Measurements from ENCODE around the gene MMP24OS.
"Not testable (repeated sequence)": the region's sequence is repeated elsewhere in the genome, so short reads cannot be mapped to it uniquely, and the experiment has no call there.

Gene MMP24OS

GRCh38 chr20:35253010-35253409 lies 24.9 kb downstream of the MMP24OS start:
- no peaks in the 10 kb centered on the region for H3K27me3 ChIP-seq (ENCODE audit: low read depth, low read length)
- H3K4me1 ChIP-seq (ENCODE audit: control insufficient read depth in 1 of 2, insufficient read depth in 2 of 2, low read length in 2 of 2) = no peaks in the 10 kb centered on the region
- H3K9me3 ChIP-seq (ENCODE audit: control insufficient read depth in 1 of 2, low read length in 2 of 2) = no peaks in the 10 kb centered on the region
- H3K36me3 ChIP-seq (ENCODE audit: control insufficient read depth in 1 of 2, insufficient read depth in 2 of 2, low read length in 2 of 2) = peaks cover 0 to 5% of the 10 kb centered on the region in 2 donors
- H3K4me3 ChIP-seq (ENCODE audit: low read depth in 1 of 2, low read length in 2 of 2) = no peak overlapping the region
- no peak overlapping the region for H3K27ac ChIP-seq (ENCODE audit: low read length)

DNA sequence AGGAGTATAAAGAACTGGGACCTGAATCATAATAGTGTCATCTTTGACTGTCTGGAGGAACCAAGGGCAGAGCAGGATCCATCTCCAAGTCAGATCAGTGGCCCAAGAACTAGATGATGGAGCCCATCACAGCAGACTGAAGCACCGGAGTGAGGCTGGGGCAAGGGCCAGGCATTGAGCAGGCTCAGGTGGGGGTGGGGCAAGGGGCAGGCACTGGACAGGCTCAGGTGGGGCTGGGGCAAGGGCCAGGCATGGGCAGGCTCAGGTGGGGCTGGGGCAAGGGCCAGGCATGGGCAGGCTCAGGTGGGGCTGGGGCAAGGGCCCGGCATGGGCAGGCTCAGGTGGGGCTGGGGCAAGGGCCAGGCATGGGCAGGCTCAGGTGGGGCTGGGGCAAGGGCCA lies 25.3 kb downstream of the MMP24OS start:
- H3K27me3 ChIP-seq (ENCODE audit: low read depth, low read length); H3K27ac ChIP-seq (ENCODE audit: low read length); H3K9me3 ChIP-seq (ENCODE audit: control insufficient read depth in 1 of 2, low read length in 2 of 2); H3K4me1 ChIP-seq (ENCODE audit: control insufficient read depth in 1 of 2, insufficient read depth in 2 of 2, low read length in 2 of 2); H3K36me3 ChIP-seq (ENCODE audit: control insufficient read depth in 1 of 2, insufficient read depth in 2 of 2, low read length in 2 of 2); H3K4me3 ChIP-seq (ENCODE audit: low read depth in 1 of 2, low read length in 2 of 2): not testable (repeated sequence)

GRCh38 chr20:35252037-35252461 lies 25.9 kb downstream of the MMP24OS start:
- H3K9me3 ChIP-seq (ENCODE audit: control insufficient read depth in 1 of 2, low read length in 2 of 2) = no peaks in the 10 kb centered on the region
- H3K4me3 ChIP-seq (ENCODE audit: low read depth in 1 of 2, low read length in 2 of 2) = no peak overlapping the region
- H3K27me3 ChIP-seq (ENCODE audit: low read depth, low read length) = no peaks in the 10 kb centered on the region
- H3K4me1 ChIP-seq (ENCODE audit: control insufficient read depth in 1 of 2, insufficient read depth in 2 of 2, low read length in 2 of 2) = no peaks in the 10 kb centered on the region
- H3K27ac ChIP-seq (ENCODE audit: low read length) = no peak overlapping the region
- peaks cover 0 to 11% of the 10 kb centered on the region in 2 donors for H3K36me3 ChIP-seq (ENCODE audit: control insufficient read depth in 1 of 2, insufficient read depth in 2 of 2, low read length in 2 of 2)

GRCh38 chr20:35251613-35251940 lies 26.3 kb downstream of the MMP24OS start:
- H3K27me3 ChIP-seq (ENCODE audit: low read depth, low read length) = no peaks in the 10 kb centered on the region
- H3K4me1 ChIP-seq (ENCODE audit: control insufficient read depth in 1 of 2, insufficient read depth in 2 of 2, low read length in 2 of 2) = no peaks in the 10 kb centered on the region
- no peaks in the 10 kb centered on the region for H3K9me3 ChIP-seq (ENCODE audit: control insufficient read depth in 1 of 2, low read length in 2 of 2)
- no peak overlapping the region for H3K27ac ChIP-seq (ENCODE audit: low read length)
- no peak overlapping the region for H3K4me3 ChIP-seq (ENCODE audit: low read depth in 1 of 2, low read length in 2 of 2)
- peaks cover 0 to 11% of the 10 kb centered on the region in 2 donors for H3K36me3 ChIP-seq (ENCODE audit: control insufficient read depth in 1 of 2, insufficient read depth in 2 of 2, low read length in 2 of 2)

GRCh38 chr20:35248641-35249475 lies 29.1 kb downstream of the MMP24OS start:
- peaks cover 0 to 6% of the 10 kb centered on the region in 2 donors for H3K36me3 ChIP-seq (ENCODE audit: control insufficient read depth in 1 of 2, insufficient read depth in 2 of 2, low read length in 2 of 2)
- no peak overlapping the region for H3K4me3 ChIP-seq (ENCODE audit: low read depth in 1 of 2, low read length in 2 of 2)
- no peaks in the 10 kb centered on the region for H3K9me3 ChIP-seq (ENCODE audit: control insufficient read depth in 1 of 2, low read length in 2 of 2)
- H3K4me1 ChIP-seq (ENCODE audit: control insufficient read depth in 1 of 2, insufficient read depth in 2 of 2, low read length in 2 of 2) = no peaks in the 10 kb centered on the region
- H3K27me3 ChIP-seq (ENCODE audit: low read depth, low read length) = no peaks in the 10 kb centered on the region
- H3K27ac ChIP-seq (ENCODE audit: low read length) = no peak overlapping the region

DNA sequence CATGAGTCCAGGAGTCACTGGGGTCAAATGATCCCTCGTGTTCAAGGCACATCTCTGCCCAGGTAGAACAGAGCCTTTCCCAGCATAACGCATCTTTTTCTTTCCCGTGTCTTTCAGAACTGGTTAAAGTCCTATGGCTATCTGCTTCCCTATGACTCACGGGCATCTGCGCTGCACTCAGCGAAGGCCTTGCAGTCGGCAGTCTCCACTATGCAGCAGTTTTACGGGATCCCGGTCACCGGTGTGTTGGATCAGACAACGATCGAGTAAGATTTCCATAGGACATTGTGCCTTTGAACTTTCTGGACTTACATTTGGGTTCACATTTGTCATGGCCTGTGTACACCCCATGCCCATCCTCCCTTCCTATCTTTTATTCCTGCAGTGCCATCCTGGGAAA lies 31.2 kb downstream of the MMP24OS start:
- Histone ChIP-seq H3K27ac (ENCODE audit: low read length) (no peak overlapping the region), H3K4me3 (ENCODE audit: low read depth in 1 of 2, low read length in 2 of 2) (no peak overlapping the region), H3K4me1 (ENCODE audit: control insufficient read depth in 1 of 2, insufficient read depth in 2 of 2, low read length in 2 of 2) (no peaks in the 10 kb centered on the region), H3K27me3 (ENCODE audit: low read depth, low read length) (no peaks in the 10 kb centered on the region), H3K9me3 (ENCODE audit: control insufficient read depth in 1 of 2, low read length in 2 of 2) (no peaks in the 10 kb centered on the region), H3K36me3 (ENCODE audit: control insufficient read depth in 1 of 2, insufficient read depth in 2 of 2, low read length in 2 of 2) (peaks cover 0 to 6% of the 10 kb centered on the region in 2 donors)

- Histone ChIP-seq H3K27me3 (ENCODE audit: low read depth, low read length) (no peaks in the 10 kb centered on the region), H3K36me3 (ENCODE audit: control insufficient read depth in 1 of 2, insufficient read depth in 2 of 2, low read length in 2 of 2) (peaks cover 0 to 6% of the 10 kb centered on the region in 2 donors), H3K4me1 (ENCODE audit: control insufficient read depth in 1 of 2, insufficient read depth in 2 of 2, low read length in 2 of 2) (no peaks in the 10 kb centered on the region), H3K27ac (ENCODE audit: low read length) (no peak overlapping the region), H3K9me3 (ENCODE audit: control insufficient read depth in 1 of 2, low read length in 2 of 2) (no peaks in the 10 kb centered on the region), H3K4me3 (ENCODE audit: low read depth in 1 of 2, low read length in 2 of 2) (no peak overlapping the region)
These were observed 33.9 kb downstream of the MMP24OS start for GRCh38 chr20:35243986-35244385.

DNA sequence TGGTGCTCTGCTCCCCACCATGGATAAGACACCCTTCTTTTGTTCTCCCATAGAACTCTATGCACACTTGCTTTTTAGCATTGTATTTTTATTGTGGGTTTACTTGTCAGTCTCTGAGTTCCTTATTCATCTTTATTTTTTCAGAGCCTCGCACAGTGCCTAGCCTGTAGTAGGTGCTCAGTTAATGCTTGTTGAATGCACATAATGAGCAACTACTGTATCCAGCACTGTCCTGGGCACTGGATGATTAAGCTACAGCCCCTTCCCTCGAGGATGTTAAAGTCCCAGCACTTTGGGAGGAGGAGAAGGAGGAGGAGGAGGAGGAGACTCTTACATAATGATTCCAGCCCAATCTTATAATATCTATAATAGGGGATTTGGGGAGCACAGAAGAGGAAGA lies 34.6 kb downstream of the MMP24OS start:
- Histone ChIP-seq H3K27me3 (ENCODE audit: low read depth, low read length) (no peaks in the 10 kb centered on the region), H3K4me1 (ENCODE audit: control insufficient read depth in 1 of 2, insufficient read depth in 2 of 2, low read length in 2 of 2) (no peaks in the 10 kb centered on the region), H3K4me3 (ENCODE audit: low read depth in 1 of 2, low read length in 2 of 2) (no peak overlapping the region), H3K36me3 (ENCODE audit: control insufficient read depth in 1 of 2, insufficient read depth in 2 of 2, low read length in 2 of 2) (peaks cover 0 to 6% of the 10 kb centered on the region in 2 donors), H3K9me3 (ENCODE audit: control insufficient read depth in 1 of 2, low read length in 2 of 2) (no peaks in the 10 kb centered on the region), H3K27ac (ENCODE audit: low read length) (no peak overlapping the region)

DNA sequence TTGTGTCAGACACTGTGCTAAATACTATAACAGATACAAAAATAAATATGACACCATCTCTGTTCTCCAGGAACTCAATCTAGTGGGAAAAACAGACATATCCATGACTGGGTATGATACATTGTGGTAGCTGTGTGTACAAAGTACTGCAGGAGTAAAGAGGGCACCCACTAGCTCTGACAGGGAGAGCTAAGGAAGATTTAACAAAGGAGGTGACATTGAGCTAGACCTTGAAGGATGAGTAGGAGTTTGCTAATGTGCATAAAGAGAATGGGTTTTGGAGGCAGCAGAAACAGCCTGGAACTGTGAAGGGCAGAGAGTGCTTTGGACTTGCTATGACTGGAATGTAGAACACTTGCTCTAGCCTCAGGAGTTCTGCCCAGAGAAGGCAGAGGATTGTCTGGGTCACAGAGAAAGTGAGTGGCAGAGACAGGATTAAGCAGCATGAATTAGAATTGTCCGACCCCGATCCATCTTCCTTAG lies 37.1 kb downstream of the MMP24OS start:
- Histone ChIP-seq H3K4me1 (ENCODE audit: control insufficient read depth in 1 of 2, insufficient read depth in 2 of 2, low read length in 2 of 2) (no peaks in the 10 kb centered on the region), H3K4me3 (ENCODE audit: low read depth in 1 of 2, low read length in 2 of 2) (no peak overlapping the region), H3K9me3 (ENCODE audit: control insufficient read depth in 1 of 2, low read length in 2 of 2) (no peaks in the 10 kb centered on the region), H3K27ac (ENCODE audit: low read length) (no peak overlapping the region), H3K27me3 (ENCODE audit: low read depth, low read length) (no peaks in the 10 kb centered on the region), H3K36me3 (ENCODE audit: control insufficient read depth in 1 of 2, insufficient read depth in 2 of 2, low read length in 2 of 2) (peaks cover 0 to 6% of the 10 kb centered on the region in 2 donors)

DNA sequence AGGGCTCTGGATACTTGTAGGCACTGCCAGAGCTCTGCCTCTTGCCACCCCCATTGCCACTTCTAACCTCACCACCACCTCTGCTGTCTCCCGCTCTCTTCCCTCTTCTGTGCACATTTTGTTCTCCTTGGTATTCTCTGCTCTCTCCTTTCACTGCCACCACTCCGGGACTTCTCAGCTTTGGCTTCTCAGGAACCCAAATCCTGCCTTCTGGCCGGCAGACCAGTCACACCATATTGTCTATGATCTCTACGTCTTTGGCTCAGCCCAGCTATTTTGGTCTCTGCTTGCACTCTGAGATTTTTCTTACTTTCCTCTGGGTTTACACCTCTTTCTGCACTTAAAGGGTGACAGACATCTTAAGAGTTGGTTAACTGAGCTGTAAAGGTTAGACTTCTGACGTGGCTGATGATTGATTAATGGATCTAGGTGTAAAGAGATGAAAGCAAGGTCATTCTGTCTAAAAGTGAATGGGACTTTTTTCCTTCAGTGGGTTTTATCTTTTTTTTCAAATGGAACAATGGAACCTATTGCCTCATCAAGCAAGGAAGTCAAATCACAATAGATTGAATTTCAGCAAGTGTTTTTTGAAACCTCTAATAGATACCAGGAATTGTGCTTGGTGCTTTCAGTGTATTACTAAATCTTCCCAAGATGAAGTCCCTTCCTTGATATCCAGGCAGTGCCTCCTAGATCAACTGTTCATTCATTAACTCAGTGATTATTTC lies 37.7 kb downstream of the MMP24OS start:
- Histone ChIP-seq H3K9me3 (ENCODE audit: control insufficient read depth in 1 of 2, low read length in 2 of 2) (no peaks in the 10 kb centered on the region), H3K4me1 (ENCODE audit: control insufficient read depth in 1 of 2, insufficient read depth in 2 of 2, low read length in 2 of 2) (no peaks in the 10 kb centered on the region), H3K27me3 (ENCODE audit: low read depth, low read length) (no peaks in the 10 kb centered on the region), H3K36me3 (ENCODE audit: control insufficient read depth in 1 of 2, insufficient read depth in 2 of 2, low read length in 2 of 2) (peaks cover 0 to 6% of the 10 kb centered on the region in 2 donors), H3K4me3 (ENCODE audit: low read depth in 1 of 2, low read length in 2 of 2) (no peak overlapping the region), H3K27ac (ENCODE audit: low read length) (no peak overlapping the region)

DNA sequence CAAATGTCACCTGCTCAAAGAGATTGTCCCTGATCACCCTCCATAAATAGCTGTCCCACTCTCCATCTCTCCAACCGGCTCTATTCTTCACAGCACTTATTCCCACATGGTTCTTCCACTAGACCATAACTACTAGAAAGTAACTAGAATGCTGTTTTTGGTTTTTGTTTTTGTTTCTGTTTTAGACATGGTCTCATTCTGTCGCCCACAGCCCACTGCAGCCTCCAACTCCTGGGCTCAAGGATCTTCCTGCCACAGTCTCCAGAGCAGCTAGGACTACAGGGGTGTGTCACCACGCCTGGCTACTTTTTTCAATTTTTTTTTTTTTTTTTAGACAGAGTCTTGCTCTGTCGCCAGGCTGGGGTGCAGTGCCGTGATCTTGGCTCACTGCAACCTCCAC lies 39.2 kb downstream of the MMP24OS start:
- no peaks in the 10 kb centered on the region for H3K4me1 ChIP-seq (ENCODE audit: control insufficient read depth in 1 of 2, insufficient read depth in 2 of 2, low read length in 2 of 2)
- H3K27ac ChIP-seq (ENCODE audit: low read length) = no peak overlapping the region
- H3K36me3 ChIP-seq (ENCODE audit: control insufficient read depth in 1 of 2, insufficient read depth in 2 of 2, low read length in 2 of 2) = peaks cover 0 to 14% of the 10 kb centered on the region in 2 donors
- H3K27me3 ChIP-seq (ENCODE audit: low read depth, low read length) = no peaks in the 10 kb centered on the region
- no peak overlapping the region for H3K4me3 ChIP-seq (ENCODE audit: low read depth in 1 of 2, low read length in 2 of 2)
- H3K9me3 ChIP-seq (ENCODE audit: control insufficient read depth in 1 of 2, low read length in 2 of 2) = no peaks in the 10 kb centered on the region
